GM18517 (cell line): ENCODE measurements around the gene SIRT6.
"Not testable (repeated sequence)": the region's sequence is repeated elsewhere in the genome, so short reads cannot be mapped to it uniquely, and the experiment has no call there.

Experiments used
- ATAC-seq: cut with Tn5 transposase; IDR thresholded peaks from one replicate; pipeline ENCODE4 v1.9.1; 2021; ENCODE audit warnings: mild to moderate bottlenecking, moderate library complexity; ENCODE audit not compliant: unreplicated experiment

Gene SIRT6

DNA sequence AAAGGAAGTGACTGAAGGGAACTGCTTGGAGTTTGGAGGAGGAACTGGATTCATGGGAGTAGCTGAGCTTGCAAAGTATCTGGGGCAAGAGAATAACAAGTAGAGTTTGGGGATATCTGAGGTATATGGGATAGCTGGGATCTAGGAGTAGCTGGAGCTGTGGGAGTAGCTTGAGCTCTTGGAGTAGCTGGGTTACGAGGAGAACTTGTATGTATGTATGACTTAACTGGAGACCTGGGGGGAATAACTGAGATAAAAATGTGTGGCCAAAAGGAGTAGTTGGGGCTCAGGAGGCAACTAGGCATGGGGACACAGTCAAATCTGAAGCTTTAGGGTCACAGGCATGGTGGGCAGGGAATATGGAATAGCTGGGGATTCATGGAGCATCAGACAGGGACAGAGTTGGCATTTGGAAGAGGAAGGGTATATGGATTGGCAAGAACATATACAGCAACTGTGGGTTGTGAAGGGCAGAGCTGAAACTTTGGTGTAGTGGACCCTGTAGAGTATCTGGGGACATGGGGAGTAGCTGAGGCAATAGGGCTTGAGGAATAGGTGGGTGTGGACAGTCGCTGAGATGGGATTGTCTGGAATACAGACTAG is 18.7 kb upstream of the SIRT6 start:
- ATAC-seq: no peak

GRCh38 chr19:4199699-4200293 is 17.4 kb upstream of the SIRT6 start:
- ATAC-seq: no peak

GRCh38 chr19:4198467-4199126 is 16.2 kb upstream of the SIRT6 start:
- ATAC-seq: no peak

GRCh38 chr19:4197625-4198466 is 15.5 kb upstream of the SIRT6 start:
- no peak for ATAC-seq

GRCh38 chr19:4197228-4197624 is 14.9 kb upstream of the SIRT6 start:
- ATAC-seq: no peak

DNA sequence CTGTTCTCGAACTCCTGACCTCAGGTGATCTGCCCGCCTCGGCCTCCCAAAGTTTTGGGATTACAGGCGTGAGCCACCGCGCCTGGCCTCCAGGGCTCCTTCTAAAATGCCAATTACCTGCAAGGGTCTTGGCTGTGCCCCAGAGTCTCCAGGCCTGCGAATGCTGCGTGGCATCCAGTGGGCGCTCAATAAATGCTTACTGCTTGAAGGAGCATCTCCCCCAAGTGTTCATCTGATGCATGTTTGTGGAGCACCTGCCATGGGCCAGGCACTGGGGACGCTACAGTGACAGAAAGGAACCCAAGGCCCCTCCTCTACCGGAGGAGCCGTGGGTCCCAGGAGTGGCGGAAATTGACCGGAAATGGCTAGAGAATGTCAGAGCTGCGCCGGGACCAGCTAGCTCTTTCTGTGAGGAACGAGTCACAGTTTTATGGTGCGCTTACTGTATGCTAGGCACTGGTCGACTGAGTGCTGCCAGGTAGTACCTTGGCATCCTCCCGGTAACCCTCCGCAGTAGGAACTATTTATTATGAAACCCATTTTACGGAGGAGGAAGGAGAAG is 14.3 kb upstream of the SIRT6 start:
- no peak for ATAC-seq

DNA sequence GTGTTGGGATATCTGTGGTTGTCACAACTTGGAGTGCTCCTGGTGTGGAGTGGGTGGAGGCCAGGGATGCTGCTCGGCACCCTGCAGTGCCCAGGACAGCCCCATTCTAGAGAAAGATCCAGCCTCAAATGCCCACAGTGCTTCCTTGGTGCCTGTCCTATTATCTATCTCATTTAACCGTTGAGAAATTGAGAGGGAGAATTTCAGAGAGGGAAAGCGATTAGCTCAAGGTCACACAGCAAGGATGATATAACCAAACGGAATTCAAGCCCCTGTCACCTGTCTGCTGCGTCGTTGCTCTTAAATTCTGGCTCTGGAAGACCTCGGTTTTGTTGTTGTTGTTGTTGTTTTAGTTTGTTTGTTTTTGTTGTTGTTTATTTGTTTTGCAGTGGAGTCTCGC is 13.6 kb upstream of the SIRT6 start:
- ATAC-seq: no peak

DNA sequence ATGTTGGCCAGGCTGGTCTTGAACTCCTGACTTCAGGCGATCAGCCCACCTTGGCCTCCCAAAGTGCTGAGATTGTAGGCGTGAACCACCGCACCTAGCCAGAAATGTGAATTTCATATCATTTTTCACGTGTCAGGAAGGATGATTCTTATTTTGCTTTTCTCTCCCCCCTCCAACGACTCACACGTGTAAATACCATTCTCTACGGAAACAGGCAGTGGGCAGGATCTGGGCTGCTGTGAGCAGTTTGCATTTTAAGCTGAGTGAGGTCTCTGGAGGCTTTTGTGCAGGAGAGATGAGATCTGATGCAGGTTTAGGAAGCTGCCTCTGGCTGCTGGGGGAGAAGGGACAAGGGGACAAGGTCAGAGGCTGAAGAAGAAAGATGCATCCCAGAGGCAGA is 12.0 kb upstream of the SIRT6 start:
- ATAC-seq: no peak

- ATAC-seq: not testable (repeated sequence)
These were observed 10.2 kb upstream of the SIRT6 start for GRCh38 chr19:4192537-4192936.

DNA sequence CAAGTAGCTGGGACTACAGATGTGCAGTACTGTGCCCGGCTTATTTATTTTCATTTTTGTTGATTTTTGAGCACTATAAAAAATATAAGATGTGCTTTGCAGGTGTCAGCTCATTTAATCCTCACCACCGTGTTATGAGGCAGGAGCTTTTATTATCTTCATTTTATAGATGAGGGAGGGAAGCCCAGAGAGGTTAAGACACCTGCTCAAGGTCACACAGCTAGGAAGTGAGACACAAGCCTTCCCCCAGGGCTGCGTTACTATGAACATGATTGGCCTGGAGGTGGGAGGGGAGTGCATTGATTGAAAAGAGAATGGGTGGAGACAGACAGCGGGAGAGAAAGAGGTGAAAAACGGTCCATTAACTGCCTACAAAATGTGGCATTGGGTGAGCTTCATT is 7.3 kb upstream of the SIRT6 start:
- ATAC-seq: no peak

- ATAC-seq: no peak
These were observed 5.2 kb upstream of the SIRT6 start for GRCh38 chr19:4187313-4188122.

DNA sequence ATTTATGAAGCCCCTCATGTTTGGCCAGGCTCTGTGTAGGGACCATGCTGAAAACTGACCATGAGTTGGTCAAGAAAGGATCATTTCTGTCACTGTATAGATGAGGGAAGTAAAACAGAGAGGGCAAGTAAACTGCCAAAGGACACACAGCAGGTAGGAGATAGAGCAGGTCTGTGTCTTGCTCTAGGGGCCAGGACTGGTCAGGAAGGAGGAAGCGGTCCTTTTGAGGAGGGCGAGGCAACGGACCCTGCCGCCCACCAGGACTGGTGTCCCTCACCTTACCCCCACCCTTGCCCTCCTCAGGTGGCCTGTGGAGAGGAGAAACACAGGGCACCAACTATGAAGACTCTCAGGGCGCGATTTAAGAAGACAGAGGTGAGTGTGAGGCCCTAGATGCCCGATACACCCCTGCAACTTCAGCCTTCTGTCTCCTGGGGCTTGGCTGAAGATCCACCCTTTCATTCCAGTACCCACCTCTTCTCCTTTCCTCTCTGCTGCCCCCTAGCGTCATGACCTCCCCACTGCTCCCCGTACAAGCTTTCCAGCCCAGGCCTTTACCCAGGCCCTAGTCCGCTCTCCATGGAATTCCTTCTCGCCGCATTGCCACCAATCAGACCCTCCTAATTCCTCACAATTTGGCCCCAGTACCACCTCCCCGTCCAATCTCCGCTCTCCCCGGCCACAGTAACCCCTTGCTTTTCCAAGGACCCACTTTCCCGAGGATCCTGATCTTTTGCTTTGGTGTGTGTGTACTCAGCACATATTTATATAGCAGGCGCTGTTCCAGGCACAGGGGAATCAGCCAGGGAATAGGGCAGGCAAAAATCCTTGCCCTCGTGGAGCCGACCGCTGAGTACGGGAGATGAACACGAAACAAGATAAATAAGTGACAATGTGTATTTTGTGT is 4.0 kb upstream of the SIRT6 start:
- ATAC-seq: no peak

DNA sequence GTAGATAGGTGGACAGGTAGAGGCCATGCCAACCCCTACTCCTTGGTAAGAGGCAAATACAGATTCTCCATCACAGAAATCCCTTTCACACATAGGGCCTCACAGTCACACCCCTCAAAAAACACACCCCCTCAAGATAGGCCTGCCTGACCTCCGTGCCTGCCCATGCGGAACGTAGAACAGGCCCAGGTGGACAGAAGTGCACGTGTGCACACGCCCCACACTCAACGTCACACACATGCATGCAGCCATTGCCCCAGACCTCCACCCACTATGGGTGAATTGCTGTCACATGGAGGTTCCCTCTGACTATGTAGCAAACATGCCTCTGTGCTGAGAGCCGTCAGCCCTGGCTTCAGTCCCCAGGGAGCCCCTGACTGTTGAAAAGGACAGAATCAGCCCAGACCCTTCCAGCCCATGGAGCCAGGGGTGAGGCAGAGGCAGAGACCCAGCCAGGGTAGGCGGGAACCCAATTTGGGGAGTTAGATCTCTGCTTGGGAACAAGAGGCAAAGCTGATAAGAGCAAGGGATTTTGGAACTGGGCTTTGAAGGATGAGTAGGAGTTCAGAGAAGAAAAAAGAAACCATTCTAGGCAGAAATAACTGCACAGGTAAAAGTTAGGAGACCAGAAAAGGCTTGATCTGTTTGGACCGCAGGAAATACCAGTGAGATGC is 3.2 kb upstream of the SIRT6 start:
- no peak for ATAC-seq

DNA sequence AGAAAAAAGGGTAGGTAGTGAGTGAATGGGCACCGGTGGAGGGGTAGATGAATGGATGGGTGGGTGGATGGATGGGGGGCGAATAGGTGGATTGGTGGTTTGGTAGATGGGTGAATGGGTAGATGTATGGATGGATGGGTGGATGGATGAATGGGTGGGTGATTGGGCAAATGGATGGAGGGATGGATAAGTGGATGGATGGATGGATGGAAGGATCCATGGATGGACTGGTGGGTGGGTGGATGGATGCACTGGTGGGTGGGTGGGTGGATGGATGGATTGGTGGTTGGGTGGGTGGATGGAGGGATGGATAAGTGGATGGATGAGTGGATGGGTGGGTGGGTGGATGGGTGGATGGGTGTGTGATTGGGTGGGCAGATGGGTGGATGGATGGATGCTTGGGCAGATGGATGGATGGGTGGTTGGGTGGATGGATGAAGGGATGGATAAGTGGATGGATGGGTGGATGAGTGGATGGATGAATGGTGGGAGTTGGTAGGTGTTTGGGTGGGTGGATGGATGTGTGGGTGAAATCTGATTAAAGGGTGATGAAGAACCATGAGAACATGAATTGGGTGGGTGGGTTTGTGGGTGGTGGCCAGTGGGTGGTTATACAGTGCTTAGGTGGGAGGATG is 2.5 kb upstream of the SIRT6 start:
- ATAC-seq: no peak

DNA sequence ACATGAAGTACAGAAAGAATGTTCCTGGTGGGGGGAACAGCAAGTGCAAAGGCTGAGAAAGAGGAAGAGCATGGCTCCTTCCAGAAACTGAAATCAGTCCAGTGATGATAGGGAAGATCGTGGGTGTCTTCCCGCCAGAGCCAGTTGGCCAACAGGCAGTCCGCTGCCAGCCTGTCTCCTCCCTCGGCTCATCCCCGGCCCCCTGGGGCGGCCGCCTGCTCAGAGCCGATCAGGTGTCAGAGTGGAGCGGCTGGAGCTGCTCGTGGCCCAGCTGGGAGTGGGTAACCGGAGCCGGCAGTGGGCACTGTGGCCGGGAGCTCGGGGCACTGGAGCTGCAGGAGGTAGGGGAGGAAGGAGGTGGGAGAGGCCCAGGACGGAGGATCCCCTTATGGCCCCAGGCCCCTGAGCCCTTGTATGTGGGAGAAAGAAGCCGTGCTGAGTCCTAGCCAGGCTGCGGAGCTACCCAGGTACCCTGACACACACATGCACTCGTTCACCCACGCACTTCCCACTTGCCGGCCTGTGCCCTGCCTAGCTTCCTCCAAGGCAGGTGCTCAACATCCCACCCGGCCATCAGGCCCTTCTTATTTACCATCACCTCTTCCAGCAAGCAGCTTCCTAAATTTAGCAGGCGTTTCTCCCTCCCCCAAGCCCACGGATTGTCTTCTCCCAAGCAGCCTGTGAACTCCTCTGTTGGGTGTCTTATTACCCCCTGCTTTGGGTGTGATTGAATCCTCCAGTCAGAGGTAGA is 1.8 kb upstream of the SIRT6 start:
- no peak for ATAC-seq

DNA sequence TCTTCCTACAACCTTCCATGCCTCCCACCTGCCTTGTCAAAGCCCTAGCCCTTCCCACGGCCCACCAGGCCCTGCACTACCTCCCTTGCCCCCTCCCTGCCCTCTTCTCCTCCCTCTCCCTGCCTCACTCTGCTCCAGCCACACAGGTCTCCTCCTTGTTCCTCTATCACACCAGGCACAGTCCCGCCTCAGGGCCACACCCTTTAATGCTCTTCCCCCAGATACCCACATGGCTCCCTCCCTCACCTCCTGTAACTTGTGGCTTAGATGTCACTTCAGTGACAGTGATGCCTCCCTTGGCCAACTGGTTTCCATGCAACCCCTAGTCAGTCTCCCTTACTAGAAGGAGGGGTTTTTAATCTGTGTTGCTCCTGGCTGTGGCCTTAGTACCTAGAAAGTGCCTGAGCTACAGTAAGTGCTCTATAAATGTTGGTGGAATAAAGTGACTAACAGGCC is 1.3 kb downstream of the SIRT6 start:
- no peak for ATAC-seq

DNA sequence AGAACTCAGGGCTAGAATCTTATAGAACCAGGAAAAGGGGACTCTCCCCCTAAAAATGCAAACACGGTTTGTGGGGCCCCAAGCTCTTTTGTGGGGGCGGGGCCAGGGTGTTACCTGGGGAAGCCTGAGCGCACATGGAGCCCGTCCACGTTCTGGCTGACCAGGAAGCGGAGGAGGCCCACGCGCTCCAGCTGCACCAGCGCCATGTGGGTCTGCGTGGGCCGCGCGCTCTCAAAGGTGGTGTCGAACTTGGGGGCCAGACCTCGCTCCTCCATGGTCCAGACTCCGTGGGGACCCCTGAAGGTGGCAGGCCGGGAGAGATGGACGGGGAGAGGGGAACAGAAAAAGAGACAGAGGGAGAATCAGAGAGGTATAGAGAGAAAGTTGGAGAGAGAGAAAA is 3.4 kb downstream of the SIRT6 start:
- no peak for ATAC-seq

- ATAC-seq: no peak
These were observed 5.2 kb downstream of the SIRT6 start for GRCh38 chr19:4177146-4177545.
